Brain pericyte (primary cell): ENCODE data around the gene PLPP2.

ENCODE experiments used
- DNase-seq: peaks from one replicate; pipeline ENCODE4 v3.0.0-alpha.2; 2012; ENCODE audit warnings: low read depth, low spot score

The PLPP2 gene

DNA sequence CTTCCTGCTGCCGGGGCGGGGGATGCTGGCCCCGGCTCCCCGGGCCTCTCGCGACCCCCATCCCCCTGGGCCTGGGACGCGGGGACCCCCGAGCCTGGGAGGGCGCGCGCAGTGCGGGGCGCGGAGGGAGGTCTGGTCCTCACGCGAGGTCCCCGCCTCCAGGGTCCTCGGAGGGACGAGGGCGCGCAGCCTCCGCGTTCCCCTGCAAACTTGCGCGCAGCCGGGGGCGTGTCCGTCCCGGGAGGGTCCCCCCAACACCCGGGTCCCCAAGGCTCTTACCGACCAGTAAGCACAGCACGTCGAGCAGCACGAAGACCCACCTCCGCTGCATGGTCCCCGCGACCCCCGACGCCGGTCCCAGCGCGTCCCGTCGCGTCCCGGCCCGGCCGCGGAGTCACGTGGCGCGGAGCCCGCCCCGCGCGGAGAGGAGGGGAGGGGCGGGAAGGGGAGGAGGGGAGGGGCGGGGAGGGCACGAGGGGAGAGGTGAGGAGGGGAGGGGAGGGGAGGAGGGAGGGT lies at the start of gene PLPP2:
Gene PLPP2, minus strand, starts transcription at position 398 of the 516 bp plus-strand sequence. Its CDS starts 67 bp downstream, at position 331.
- DNase-seq: no peak

DNA sequence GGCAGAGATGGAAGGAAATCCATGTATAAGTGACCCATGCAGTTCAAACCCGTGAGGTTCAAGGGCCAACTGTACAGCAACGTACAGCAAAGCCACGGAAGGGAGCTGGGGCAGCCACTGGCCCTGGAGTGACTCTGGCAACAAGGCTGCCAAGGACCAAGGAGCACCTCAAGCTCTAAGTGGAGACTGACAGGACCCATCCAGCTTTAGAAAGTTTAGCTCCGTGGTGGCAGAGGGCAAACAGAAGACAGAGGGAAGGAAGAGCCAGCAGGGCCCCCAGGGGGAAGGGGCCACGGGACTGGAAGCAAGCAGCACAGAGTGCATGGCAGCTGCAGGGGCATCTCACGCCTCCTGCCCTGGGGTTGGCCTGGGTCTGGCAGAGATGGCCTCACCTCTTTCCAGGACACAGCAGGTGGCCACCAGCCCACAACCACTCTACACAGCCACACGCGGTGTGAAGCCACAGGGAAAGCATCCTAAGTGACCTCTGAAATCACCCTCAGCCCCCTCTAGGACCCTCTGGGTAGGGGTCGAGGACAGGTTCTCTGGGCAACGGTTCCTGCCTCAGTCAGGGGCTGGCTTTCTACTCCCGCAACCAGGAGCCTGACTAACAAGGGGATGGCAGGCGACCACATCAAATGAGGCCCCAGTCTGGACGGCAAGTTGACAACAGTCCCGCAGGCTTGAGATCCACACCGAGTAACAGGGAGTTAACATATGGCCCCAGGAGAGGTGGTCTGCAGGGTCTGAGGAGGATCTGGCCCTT lies 49.6 kb upstream of the PLPP2 start:
- DNase-seq: no peak

DNA sequence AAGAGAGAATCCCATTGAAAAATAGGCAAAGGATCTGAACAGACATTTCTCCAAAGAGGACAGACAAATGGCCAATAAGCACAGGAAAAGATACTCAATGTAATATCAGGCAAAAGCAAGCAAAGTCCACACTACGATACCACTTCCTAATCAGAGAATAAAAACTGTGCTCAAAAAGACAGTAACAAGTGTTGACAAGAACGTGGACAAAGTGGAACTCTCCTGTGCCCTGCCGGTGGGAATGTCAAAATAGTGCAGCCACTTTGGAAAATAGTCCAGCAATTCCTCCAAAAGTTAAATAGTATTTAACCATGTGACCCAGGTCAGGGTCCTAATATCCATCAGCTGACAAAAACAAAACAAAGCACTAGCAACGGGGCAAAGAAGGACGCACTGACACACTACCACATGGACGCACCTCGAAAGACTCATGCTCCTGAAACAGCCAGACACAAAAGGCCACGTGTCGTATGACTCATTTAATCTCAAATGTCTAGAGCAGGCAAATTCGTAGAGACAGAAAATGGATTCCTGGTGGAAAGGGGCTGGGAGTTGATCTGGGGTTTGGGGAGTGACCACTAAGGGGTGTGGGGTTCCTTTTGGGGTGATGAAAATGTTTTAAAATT lies 48.2 kb upstream of the PLPP2 start:
- no peak for DNase-seq

DNA sequence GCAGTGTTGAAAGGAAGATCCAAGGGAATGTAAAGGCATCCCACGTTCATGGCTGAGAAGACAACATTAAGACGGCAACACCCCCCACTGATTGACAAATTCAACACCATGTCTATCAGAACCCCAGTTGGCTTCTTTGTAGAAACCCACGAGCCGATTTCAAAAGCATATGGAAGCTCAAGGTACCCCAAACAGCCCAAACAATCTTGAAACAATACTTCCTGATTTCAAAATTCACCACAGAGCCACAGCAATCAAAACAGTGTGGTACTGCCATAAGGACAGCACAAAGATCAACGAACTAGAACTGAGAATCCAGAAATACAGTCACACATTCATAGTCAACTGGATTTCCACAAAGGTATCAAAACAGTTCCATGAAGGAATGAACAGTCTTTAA lies 47.2 kb upstream of the PLPP2 start:
- no peak for DNase-seq

DNA sequence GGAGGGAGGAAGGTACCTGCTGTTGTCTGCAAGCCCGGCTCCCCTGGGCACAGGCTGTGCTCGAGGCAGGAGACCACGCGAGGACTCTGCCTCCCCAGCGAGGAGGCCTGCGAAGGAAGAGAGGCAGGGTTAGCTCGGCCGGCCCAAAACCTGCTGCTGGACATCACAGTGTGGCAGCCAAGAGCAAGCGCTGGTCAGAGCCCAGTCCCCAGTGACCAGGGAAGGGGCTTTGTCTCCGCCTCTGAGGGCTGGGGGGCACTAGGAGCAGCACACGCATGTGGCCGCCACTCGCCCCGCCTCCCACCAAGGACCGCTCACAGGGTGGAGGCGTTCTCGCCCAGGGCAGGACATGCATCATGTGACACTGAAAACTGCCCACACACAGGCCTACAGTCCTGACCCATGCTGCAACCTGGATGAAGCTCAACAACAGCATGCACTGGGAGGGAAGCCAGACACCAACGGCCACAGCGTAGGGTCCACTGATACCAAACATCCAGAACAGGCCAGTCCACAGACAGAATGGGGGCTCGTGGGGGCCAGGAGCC lies 44.9 kb upstream of the PLPP2 start:
- no peak for DNase-seq

DNA sequence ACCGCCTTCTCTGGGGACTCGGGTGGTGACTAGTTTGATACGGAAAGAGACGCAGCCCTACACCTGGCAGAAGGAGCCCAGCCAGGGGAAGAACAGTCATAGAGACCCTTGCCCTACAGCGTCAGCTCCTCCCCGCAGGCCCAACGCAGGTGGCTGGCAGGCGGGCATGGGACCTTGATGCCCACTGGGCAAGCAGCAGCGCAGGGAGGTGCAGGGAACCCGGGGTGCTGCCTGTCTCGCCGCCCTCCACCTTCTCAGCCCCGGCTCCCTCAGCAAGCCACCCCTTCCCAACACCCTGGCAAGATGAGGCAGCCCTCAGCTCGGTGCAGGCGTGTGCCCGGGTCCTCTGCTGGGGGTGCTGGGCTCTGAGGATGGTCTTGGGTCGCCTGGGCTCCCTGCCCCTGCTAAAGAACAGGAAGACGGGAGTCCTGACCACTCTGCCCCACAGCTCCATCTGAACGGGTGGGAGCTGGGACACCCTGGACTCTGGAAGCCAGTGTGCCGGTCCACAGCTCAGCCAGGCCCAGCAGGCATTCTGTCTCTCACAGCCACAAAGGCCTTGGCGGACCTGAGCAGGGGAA lies 44.4 kb upstream of the PLPP2 start:
- no peak for DNase-seq

DNA sequence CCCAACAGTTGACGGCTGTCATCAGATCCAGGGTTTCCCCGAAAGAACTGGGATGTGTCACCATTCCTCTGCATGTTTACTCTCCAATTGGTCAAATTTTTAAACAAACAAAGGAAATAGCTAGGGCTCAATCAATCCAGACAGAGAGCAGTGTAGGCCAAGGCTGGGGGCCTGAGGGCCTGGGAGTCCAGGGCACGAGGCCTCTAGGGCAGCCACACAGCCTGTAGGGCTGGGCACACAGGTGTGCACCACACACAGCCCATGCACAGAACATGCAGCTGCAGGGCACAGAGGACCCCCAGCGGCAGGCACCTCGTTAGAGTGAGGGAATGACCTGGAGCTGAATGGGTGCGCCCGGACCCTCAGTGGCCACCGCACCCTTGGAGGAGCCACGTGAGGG lies 43.9 kb upstream of the PLPP2 start:
- no peak for DNase-seq

DNA sequence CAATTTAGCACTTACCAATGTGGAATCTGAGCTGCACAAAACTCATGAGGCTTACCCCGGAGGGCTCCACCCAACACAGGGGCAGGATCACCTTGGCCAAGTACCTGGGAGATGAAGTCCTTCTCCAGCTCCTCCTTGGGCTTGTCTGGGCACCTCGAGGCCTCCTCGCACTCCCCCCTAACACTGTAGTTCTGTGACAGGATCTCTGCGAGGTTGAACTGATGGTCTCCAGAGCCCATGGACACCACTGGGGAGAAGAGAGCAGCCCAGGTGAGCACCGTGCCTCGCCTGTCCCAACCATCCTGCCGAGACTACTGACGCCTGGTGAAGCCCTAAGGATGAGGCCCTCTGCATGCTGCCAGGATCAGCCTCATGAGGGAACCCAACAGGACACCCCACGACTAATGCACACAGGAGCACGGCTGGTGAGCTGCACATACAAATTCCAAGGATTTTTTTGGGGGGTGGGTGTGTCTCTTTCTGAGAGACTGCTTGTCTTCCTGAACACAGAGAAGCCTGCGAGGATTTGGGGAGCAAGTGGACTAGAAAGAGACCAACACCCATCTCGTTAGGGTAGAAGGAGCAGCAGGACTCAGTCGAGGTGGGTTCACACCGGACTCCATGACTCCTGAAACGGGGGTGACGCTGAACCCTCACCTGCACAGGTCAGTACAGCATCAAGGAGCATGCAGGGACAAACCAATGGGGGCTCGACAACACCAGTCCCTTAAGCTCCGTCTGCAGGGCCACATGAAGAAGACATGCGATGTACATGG lies 43.3 kb upstream of the PLPP2 start:
- DNase-seq: no peak

DNA sequence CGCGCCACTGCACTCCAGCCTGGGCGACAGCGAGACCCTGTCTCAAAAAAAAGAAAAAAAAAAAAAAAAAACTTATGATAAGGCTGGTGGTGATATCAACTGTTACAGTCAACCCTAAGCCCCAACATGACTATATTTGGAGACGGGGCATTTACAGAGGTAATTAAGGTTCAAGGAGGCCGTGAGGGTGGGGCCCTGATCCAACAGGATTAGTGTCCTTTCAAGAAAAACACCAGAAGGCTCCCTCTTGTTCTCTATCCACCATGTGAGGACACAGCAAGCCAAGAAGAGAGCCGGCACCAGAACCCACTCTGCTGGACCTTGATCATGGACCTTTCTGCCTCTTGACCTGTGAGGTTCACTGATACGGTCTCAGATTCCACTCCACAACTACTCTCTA lies 39.3 kb upstream of the PLPP2 start:
- no peak for DNase-seq

DNA sequence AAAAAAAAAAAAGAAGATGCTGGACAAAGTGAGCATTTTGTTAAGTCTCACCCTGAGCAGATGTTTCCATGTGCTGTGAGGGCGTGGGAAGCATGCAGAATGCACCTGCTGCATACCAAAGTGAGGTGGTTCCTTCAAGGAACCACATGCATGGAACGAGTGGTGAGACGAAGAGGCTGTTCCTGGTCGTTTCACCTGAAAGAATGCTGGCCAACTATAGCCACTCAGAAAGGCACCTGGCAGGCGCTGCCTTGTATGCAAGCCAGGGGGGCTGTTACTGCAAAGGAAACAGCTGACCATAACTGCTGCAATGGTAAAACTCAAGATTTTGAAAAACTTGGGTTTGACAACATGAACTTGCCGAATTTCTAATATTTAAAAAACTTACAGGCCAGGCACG lies 38.7 kb upstream of the PLPP2 start:
- DNase-seq: no peak

DNA sequence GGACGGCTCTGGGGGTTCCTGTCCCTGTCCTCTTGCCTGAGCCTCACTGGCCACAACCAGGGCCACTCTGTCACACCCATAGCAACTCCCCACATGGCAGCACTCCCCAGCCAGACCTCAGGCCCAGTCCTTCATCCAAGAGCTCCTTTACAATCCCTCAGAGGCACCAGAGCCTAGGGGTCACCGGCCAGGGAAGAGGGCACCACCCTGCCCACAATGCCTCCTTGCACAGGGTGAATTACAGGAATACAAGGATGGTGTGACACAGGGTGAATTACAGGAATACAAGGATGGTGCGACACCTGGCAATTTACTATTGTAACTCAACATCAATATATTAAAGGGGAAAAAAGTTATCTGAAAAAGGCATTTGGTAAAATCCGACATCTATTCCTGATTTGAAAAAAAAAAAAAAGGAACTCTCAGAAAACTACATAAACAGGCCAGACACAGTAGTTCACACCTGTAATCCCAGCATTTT lies 36.9 kb upstream of the PLPP2 start:
- no peak for DNase-seq

DNA sequence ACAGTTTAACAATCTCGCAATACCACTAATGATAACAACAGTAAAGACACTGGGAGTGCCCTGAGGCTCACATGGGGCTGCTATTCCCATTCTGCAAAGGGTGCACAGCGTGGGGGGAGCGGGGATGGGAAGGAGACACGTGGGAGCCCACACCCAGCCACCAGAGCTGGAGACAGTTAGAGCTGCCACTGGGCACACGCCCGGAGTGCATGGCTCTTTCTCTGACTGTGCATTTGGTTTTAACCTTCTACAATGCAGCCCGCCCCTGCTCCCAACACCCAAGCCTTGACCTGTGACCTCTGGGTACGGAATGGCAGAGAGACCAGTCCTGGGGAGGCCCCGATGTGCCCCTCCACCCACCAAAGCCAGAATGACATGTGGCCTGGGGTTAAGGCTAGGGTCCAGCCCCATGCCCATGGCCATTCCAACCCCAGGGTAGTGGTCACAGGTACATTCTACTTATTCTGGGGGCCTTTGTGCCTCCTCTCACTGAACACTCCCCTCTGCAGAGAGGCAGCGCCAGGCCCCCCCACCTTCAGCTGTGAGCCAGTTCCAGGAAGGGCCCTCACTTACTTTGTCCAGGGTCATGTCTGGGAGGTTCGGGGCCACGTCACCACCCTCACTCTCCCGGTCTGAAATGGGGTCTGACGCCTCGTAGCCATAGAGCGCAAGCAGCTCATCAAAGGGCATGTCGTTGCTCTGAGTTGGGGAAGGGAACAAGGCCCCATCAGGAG lies 36.3 kb upstream of the PLPP2 start:
- DNase-seq: no peak

DNA sequence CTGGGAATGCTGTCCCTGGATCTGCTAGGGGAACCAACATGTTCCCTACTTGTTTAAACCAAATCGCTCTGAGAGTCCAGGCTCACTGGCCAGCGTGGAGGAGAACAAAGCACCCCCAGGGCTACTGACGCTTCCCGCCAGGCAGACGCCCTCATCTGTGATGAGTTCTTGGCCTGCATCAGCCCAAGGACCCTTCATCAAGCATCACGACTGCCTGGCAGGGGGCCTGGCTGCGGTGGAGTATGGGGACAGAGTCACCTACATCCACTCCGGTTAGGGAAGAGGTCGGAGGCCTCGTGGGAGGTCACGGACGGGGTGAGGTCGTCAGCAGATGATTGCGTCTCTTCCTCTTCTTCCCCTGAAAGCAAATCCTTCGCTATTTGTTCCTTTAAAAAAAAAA lies 35.7 kb upstream of the PLPP2 start:
- DNase-seq: no peak

DNA sequence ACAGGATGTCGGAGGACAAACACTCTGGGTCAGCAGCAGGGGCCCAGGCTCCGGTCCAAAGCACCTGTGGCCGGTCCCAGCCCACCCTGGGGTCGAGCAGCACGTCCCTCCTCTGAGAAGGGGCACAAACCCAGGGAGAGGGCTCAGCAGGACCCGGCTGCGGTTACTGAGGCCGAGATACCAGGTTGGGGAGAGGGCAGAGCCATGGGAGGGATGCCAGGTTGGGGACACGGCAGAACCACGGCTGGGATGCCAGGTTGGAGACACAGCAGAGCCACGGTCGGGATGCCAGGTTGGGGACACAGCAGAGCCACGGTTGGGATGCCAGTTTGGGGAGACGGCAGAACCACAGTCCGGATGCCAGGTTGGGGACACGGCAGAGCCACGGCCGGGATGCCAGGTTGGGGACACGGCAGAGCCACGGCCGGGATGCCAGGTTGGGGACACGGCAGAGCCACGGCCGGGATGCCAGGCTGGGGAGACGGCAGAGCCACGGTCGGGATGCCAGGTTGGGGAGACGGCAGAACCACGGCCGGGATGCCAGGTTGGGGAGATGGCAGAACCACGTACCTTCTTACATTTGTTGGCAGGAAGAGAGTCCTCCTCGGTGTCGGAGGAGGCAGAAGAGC lies 34.8 kb upstream of the PLPP2 start:
- DNase-seq: no peak

DNA sequence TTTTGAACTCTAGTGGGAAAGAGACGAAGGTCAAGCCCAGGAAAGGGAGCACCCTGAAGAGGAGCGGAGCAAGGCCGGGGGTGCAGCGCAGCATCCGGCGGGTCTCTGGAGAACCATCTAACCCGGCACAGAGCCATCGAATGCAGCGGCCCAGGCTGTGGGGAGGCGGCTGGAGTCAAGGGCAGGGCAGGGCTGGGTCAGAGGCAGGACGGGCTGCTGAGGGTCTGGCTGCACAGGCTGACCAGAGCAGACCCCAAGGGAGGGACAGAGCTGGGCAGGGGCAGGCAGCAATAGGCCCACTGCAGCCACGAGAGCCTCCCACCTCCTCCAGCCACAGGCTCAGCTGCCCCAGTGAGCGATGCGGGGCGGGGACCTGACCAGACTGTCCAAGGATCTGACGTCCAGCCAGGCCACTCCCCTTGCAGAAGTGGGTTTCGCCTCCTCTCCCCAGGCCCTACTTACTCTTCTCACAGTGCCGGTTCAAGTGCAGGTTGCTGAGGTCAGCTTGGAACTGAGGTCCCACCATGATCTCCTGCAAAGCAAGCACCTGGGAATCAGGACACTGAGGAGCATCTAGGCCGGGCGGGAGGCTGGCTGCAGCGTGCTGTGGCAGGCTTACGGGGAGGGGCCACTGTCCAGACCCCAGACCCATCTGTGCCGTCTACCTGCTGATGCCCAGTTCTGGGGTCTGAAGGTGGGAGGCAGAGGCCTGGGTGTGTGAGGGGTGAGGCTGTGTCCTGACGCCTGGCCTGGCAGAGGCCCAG lies 34.2 kb upstream of the PLPP2 start:
- DNase-seq: no peak

DNA sequence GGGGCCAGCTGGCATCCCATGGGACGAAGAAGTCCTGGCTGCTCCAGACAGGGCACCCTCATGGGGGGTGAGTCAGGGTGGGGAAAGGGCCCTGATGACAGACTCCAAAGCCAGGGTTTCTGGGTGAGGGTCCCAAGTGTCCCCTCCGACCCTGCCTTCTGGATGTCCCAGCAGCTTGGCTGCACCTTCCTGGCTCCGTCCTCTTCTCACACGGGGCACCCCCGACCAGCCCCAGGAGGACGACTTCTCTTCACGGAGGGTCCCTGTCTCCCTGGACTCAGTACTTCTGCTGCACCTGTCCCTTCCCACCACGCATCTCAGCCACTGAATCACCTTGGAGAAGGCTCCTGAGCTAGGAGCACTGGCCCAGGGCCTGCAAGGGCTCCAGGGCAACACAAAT lies 33.5 kb upstream of the PLPP2 start:
- DNase-seq: no peak

DNA sequence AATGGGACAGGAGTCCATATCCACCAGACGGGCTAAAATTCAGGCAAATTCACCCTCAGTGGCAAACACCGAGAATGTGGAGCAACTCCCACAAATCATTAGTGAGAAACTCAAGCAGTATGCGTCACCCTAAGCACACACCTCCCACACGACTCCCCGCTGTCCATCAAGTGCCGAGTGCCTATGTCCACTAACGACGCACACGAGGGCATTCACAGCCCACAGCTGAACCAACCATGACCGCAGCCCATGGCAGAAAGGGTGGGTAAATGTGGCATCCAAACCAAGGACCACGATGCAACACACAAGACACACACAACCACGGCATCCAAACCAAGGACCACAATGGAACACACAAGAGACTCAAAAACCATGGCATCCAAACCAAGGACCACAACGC lies 31.4 kb upstream of the PLPP2 start:
- no peak for DNase-seq

DNA sequence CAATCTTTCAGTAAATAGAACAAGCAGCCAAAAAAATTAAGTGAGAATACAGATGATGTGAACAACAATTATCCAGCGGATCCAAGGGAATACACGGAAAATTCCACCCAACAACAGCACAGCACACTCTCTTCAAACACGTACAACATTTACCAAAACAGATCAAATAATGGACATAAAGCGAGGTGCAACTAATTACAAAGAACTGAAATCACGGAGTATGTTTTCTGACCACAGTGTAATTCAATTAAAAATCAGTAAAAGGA lies 27.2 kb upstream of the PLPP2 start:
- DNase-seq: no peak

DNA sequence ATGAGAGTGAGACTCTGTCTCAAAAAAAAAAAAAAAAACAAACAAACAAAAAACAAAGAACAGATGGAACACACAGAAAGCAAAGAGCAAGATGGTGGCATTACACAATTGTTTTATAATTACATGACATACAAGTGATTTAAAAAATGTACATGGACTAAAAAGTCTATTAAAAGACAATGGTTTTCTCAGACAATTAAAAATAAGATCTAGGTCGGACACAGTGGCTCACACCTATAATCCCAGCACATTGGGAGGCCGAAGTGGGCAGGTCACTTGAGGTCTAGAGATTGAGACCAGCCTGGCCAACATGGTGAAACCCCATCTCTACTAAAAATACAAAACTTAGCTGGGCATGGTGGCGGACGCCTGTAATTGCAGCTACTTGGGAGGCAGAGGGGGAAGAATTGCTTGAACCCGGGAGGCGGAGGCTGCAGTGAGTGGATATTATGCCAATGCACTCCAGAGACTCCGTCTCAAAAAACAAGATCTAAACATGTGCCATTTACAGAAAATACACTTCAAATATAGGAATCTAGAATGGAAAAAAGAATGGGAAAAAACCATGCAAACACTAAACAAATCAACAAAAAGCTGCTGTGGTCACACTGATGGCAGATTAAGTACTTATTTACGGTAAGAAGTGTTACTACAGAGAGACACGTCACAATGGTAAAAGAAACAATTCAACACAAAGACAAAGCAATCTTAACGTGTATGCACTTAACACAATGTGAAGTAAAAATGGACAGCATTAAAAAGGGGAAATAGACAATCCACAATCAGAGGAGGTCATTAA lies 26.7 kb upstream of the PLPP2 start:
- DNase-seq: no peak
